Smooth muscle cell (in vitro differentiated cells): ENCODE results near the gene SPATS2. TPM values are rescaled to one million over a fixed set of nuclear protein-coding genes. Genes with fewer than 3 reads are reported as not detected.
"Not testable (repeated sequence)": the region's sequence is repeated elsewhere in the genome, so short reads cannot be mapped to it uniquely, and the experiment has no call there.

Source experiments
- DNase-seq: peaks from one replicate; lab custom pipeline; 2025; ENCODE audit not compliant: unreplicated experiment; lab: John Stamatoyannopoulos, UW
- H2AFZ ChIP-seq: fragments of 200-600 bp; sonication (generic); 2 replicates; pipeline ENCODE4 v1.6.0; 2016; ENCODE audit warnings: antibody characterized with exemption, low read depth, mild to moderate bottlenecking
- H3F3A ChIP-seq: fragments of 200-600 bp; sonication (generic); 2 replicates; pipeline ENCODE4 v1.6.0; 2017; ENCODE audit warnings: antibody characterized with exemption, low read depth
- H3K27ac ChIP-seq: fragments of 200-600 bp; sonication (generic); 2 replicates; pipeline ENCODE4 v1.5.1; 2016; ENCODE audit warnings: low read depth, mild to moderate bottlenecking
- H3K27me3 ChIP-seq: fragments of 200-600 bp; sonication (generic); 2 replicates; pipeline ENCODE4 v1.6.1; 2016; ENCODE audit warnings: low read depth, mild to moderate bottlenecking
- H3K36me3 ChIP-seq: fragments of 200-600 bp; sonication (generic); 2 replicates; pipeline ENCODE4 v1.5.1; 2016; ENCODE audit warnings: low read depth
- H3K4me1 ChIP-seq: fragments of 200-600 bp; sonication (generic); 2 replicates; pipeline ENCODE4 v1.5.1; 2016; ENCODE audit warnings: low read depth
- H3K4me2 ChIP-seq: fragments of 200-600 bp; sonication (generic); 2 replicates; pipeline ENCODE4 v1.6.0; 2016; ENCODE audit warnings: mild to moderate bottlenecking
- H3K4me3 ChIP-seq: fragments of 200-600 bp; sonication (generic); 2 replicates; pipeline ENCODE4 v1.5.1; 2016; ENCODE audit warnings: mild to moderate bottlenecking
- H3K79me2 ChIP-seq: fragments of 200-600 bp; sonication (generic); 2 replicates; pipeline ENCODE4 v1.6.0; 2016; ENCODE audit warnings: low read depth, mild to moderate bottlenecking
- H3K9ac ChIP-seq: fragments of 200-600 bp; sonication (generic); 2 replicates; pipeline ENCODE4 v1.6.0; 2016; ENCODE audit warnings: low read depth
- H3K9me3 ChIP-seq: fragments of 200-600 bp; sonication (generic); replicated peaks from 2 replicates; pipeline ENCODE4 v1.5.1; 2016; ENCODE audit warnings: low read depth
- H4K20me1 ChIP-seq: fragments of 200-600 bp; sonication (generic); 2 replicates; pipeline ENCODE4 v1.6.0; 2016; ENCODE audit warnings: low read depth
- whole genome bisulfite sequencing: methylation state at CpG from one replicate; pipeline ENCODE4 v1.1.7; 2016; ENCODE audit warnings: low lambda C conversion rate; 5-methylcytosine and 5-hydroxymethylcytosine counted together
- polyA plus RNA-seq: library from polyadenylated mRNA; unstranded; fragments of >200 nt; fragmentation: Nextera tagmentation; extraction: Ambion mirVana; gene quantifications from 2 replicates; pipeline ENCODE4 v1.2.1, GENCODE V29; 2016
- total RNA-seq: library from RNA; depleted of rRNA; stranded (reverse); fragments of >200 nt; gene quantifications from 2 replicates; pipeline ENCODE4 v1.2.3, GENCODE V29; 2014
- TF ChIP-seq, protein P1 (sequence below): fragments of 200-600 bp; sonication (generic); IDR thresholded peaks from 2 replicates; pipeline ENCODE4 v1.5.1; 2017; ENCODE audit warnings: borderline replicate concordance, mild to moderate bottlenecking, antibody characterized with exemption; ENCODE audit not compliant: insufficient read depth, poor library complexity, severe bottlenecking

The SPATS2 gene
- total and polyA plus RNA-seq, 2 experiments from 2014 or later, result 33.6 to 35.6 TPM

DNA sequence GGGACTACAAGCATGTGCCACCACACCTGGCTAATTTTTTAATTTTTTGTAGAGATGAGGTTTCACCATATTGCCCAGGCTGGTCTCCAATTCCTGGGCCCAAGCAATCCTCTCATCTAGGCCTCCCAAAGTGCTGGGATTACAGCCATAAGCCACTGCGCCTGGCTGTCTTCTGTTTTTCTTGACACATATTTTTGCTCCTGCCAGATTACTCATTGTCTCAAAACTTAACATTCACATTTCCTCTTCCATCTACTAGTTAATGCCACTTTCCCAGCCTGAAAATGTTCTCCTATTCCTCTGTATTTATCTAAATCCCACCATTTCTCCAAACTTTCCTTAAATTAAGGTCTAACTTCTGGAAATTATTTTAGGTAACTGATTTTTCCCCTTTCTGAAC lies 135.3 kb downstream of the SPATS2 start:
- Histone ChIP-seq H3K36me3 (peaks cover 5% of the 10 kb centered on the region), H2AFZ (no peak overlapping the region), H3K27me3 (no peaks in the 10 kb centered on the region), H3K27ac (no peak overlapping the region), H3K9me3 (no peaks in the 10 kb centered on the region), H3K4me1 (no peaks in the 10 kb centered on the region), H3K9ac (no peak overlapping the region), H3F3A (peaks cover 4% of the 10 kb centered on the region), H3K4me3 (no peak overlapping the region), H3K4me2 (no peak overlapping the region), H3K79me2 (no peaks in the 10 kb centered on the region), H4K20me1 (no peaks in the 10 kb centered on the region)
- no peak for DNase-seq
- TF ChIP-seq, protein P1, sequence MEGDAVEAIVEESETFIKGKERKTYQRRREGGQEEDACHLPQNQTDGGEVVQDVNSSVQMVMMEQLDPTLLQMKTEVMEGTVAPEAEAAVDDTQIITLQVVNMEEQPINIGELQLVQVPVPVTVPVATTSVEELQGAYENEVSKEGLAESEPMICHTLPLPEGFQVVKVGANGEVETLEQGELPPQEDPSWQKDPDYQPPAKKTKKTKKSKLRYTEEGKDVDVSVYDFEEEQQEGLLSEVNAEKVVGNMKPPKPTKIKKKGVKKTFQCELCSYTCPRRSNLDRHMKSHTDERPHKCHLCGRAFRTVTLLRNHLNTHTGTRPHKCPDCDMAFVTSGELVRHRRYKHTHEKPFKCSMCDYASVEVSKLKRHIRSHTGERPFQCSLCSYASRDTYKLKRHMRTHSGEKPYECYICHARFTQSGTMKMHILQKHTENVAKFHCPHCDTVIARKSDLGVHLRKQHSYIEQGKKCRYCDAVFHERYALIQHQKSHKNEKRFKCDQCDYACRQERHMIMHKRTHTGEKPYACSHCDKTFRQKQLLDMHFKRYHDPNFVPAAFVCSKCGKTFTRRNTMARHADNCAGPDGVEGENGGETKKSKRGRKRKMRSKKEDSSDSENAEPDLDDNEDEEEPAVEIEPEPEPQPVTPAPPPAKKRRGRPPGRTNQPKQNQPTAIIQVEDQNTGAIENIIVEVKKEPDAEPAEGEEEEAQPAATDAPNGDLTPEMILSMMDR, result no peak
- 94% methylated on average over 1 of the region's 1 CpG for WGBS

DNA sequence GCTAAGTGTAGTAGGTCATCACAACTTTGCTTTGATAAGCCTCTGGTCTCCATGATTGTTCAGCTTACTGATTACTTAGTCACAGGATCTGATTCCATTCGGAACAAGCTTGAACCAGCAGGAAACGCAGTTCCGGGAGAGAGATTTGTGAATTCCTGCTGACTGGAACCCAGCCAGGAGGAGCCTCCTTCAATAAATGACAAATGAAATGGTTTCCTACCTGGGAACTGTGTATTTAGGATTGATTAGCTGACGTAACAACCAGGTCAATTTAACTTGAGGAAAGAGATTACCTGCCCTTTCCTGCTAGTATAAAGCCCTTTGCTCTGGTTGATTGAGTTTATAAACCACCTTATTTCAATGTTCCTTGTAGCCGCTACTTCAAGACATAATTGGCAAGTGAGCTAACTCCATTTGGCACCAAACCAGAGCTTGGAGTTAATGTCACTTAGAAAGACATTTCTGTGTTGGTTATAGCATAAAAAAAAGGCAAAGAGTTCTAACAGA lies 136.5 kb downstream of the SPATS2 start:
- H3K9ac ChIP-seq, result no peak overlapping the region
- no peak overlapping the region for H2AFZ ChIP-seq
- TF ChIP-seq, protein P1, result no peak
- H3K79me2 ChIP-seq, result no peaks in the 10 kb centered on the region
- H3K9me3 ChIP-seq, result no peaks in the 10 kb centered on the region
- peaks cover 4% of the 10 kb centered on the region for H3F3A ChIP-seq
- H3K27me3 ChIP-seq, result no peaks in the 10 kb centered on the region
- DNase-seq, result no peak
- no peak overlapping the region for H3K4me3 ChIP-seq
- 83% methylated on average over 5 of the region's 5 CpGs for WGBS
- peaks cover 5% of the 10 kb centered on the region for H3K36me3 ChIP-seq
- no peak overlapping the region for H3K4me2 ChIP-seq
- H3K27ac ChIP-seq, result no peak overlapping the region
- H4K20me1 ChIP-seq, result no peaks in the 10 kb centered on the region
- H3K4me1 ChIP-seq, result no peaks in the 10 kb centered on the region

DNA sequence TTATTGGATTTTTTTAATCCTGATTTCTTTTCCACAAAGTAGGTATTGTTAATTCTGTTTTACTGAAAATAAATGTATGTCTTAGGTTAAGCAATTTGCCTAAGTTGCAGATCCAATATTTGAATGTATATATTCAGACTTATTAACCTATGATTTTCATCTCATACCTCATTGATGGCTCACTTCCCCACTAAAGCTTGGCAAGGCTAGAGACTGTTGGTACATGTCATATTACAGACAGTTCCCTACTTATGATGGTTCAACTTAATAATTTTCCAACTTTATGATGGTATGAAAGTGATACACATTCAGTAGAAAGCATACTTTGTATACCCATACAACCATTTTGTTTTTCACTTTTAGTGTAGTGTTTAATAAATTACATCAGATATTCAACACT lies 138.4 kb downstream of the SPATS2 start:
- H2AFZ ChIP-seq, result no peak overlapping the region
- no peaks in the 10 kb centered on the region for H3K4me1 ChIP-seq
- H3F3A ChIP-seq, result peaks cover 4% of the 10 kb centered on the region
- H3K4me3 ChIP-seq, result no peak overlapping the region
- H3K79me2 ChIP-seq, result no peaks in the 10 kb centered on the region
- DNase-seq, result no peak
- no peak overlapping the region for H3K27ac ChIP-seq
- no peaks in the 10 kb centered on the region for H3K27me3 ChIP-seq
- no peak overlapping the region for H3K4me2 ChIP-seq
- H4K20me1 ChIP-seq, result no peaks in the 10 kb centered on the region
- H3K9ac ChIP-seq, result no peak overlapping the region
- H3K9me3 ChIP-seq, result no peaks in the 10 kb centered on the region
- H3K36me3 ChIP-seq, result no peaks in the 10 kb centered on the region
- TF ChIP-seq, protein P1, result no peak

DNA sequence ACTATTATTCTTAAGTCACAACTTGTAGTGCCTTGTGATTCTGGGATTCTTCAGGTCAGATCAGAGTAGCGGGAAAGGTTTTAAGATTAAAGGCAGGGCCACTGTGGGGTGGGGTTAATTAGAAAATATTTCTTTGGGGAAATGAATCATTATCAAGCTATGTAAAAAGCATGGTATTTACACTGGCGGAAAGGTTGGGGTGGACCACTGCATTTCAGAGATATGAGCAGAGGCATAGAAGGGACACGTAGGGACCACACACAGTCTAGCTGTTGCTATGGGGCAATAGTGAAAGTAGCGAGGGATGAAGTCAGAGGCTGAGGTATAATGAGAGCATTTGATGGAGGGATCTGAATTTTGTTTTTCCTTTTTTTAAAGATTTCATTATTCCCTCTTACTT lies 139.9 kb downstream of the SPATS2 start:
- 59% methylated on average over 4 of the region's 4 CpGs for WGBS
- Histone ChIP-seq H4K20me1 (no peaks in the 10 kb centered on the region), H3K36me3 (no peaks in the 10 kb centered on the region), H2AFZ (no peak overlapping the region), H3K27ac (no peak overlapping the region), H3K4me3 (no peak overlapping the region), H3K9me3 (no peaks in the 10 kb centered on the region), H3K4me1 (no peaks in the 10 kb centered on the region), H3K4me2 (no peak overlapping the region), H3K27me3 (no peaks in the 10 kb centered on the region), H3F3A (peaks cover 4% of the 10 kb centered on the region), H3K79me2 (no peaks in the 10 kb centered on the region), H3K9ac (no peak overlapping the region)
- DNase-seq, result no peak
- TF ChIP-seq, protein P1, result no peak

DNA sequence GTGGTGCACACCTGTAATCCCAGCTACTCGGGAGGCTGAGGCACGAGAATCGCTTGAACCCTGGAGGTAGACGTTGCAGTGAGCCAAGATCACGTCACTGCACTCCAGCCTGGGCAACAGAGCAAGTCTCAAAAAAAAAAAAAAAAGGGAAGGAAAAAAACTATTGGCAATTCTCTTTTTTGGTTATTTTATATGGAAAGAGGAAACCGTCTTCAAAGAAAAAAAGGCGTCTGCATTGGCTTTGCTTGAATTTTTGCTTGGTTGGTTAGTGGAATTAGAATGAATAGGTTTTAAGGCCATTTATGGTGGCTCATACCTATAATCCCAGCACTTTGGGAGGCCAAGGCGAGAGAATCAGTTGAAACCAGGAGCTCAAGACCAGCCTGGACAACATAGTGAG lies 142.4 kb downstream of the SPATS2 start:
- 98% methylated on average over 8 of the region's 8 CpGs for WGBS
- H3K36me3 ChIP-seq, H3K4me2 ChIP-seq, H2AFZ ChIP-seq, H3K9ac ChIP-seq, H3F3A ChIP-seq, H4K20me1 ChIP-seq, H3K27ac ChIP-seq, H3K9me3 ChIP-seq, H3K4me1 ChIP-seq, H3K27me3 ChIP-seq, H3K79me2 ChIP-seq, H3K4me3 ChIP-seq, DNase-seq: not testable (repeated sequence)
